IPS-NIHi7 (cell line): ENCODE measurements around the gene IL1RL1.
A peak's percentile ranks its signal among the peaks of the same experiment; 100 is the strongest.
"Not testable (repeated sequence)": the region's sequence is repeated elsewhere in the genome, so short reads cannot be mapped to it uniquely, and the experiment has no call there.

Source experiments
- DNase-seq: peaks from one replicate; pipeline ENCODE4 v3.0.0; 2012; ENCODE audit warnings: mixed read lengths; ENCODE audit errors: extremely low spot score

IL1RL1 gene

DNA sequence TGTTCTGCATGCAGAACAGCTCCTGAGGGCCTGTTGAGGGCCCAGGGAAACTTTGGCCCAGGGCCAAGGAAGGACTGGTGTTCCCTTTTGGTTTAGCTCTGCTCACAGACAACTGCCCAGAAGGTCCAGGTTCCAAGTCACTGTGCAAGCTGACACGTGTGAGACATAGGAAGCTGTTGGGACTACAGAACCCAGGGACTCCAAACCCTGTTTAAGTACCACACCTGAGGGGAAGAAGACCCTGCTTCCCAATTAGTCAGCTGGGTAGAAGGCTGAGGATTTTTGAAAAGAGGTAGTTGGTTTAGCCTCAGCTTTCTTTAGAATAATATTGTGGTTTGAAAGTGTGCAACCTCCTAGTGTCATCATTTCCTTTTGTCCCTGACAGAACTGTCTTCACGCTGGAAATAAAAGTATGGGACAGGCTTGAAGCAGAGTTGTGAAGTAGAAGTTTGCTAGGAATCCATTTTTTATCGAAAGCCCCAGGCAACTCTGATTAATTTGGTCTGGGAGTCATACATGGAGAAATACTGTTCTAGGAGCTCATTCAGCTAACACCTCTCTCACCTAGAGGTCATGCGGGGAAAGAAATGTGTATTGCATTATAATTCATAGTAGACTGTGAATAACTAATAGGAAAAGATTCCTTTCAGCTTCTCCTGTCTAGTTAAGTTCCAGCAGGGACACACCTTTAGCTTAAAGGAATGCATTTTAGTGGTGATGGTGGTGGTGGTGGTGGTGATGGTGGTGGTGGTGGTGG lies 19.9 kb upstream of the IL1RL1 start:
- no peak for DNase-seq

DNA sequence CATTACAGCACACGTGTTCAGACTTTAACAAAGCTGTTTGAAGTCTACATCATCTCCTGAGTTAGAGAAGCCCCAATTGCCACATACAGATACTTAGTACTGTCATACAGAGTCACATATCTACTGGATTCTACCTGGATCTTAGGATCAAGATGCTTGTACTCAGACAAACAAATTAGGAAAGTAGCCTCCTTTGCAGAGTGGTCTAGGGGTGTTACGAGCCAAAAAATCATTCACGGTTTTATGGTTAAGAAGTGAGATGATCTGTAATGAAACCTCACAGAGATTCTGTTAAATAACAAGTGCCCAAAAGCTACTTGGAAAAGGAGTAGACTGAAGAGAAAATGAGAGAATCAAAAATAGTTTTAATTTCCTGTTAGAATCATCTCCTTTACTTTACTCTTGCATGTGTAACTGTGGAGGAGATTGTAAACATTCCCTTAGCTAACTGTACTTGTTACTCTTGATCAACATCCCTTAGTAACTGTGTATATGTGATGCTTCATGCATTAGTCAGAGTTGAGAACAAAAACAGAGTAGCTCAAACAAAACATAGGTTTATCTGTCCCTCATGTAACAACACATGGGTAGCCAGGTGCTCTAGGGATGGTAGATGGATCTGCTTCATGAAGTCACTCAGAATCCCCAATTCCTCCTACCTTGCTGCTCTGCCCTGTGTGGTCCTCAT lies 16.4 kb upstream of the IL1RL1 start:
- DNase-seq: no peak

DNA sequence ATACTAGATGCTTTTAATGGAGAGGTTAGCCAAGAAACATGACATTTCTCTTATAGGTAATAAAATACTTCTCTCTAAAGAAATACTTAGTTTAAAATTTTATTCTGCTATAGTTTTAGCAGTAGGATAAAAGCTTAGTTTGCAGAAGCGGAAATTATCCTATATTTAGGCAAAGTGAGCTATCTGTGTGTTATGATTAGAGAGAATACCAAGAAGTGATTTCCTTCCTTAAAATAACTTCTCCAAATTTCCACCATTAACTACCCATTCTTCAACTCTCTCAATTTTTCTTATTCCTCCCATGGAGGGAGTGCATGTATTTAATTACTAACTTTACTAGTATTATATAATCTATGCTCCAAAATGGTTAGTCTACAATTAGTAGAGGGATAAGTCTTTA lies 15.8 kb upstream of the IL1RL1 start:
- DNase-seq: no peak

DNA sequence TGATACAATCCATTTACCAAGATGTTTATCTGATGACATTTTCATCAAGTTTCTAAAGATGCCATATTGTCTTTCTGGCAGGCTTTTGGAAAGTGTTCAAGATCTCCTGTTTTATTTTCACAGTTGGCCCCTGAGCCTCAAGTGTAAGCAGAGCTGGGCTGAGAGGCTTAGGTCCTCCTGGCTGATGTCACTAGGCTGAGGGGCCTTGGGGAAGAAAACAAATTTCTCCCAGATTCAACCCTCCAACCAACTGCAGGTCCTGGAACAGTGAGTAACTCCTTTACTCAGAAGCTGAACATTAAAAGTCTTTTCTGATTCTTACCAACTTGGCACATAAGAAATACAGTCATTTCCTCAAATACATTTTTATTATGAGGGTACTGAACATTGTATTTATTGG lies 14.9 kb upstream of the IL1RL1 start:
- no peak for DNase-seq

DNA sequence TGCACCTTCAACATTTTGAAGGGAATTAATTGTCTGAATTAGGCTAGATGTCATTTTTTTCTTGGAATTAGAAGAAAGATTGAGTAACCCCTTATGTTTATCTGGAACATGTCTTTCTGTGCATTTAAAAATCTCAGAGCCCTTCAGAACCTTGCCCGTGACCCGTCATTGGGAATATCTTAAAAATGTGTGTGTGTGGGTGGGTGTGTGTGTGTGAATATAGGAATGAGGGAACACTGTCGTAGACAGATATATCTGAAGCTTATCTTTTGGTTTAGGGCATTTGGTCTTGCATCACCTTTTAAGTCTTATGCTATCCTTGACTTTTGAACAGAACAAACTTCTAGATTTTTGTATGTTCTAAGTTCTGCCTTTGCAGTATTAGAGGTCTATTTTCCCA lies 13.5 kb upstream of the IL1RL1 start:
- DNase-seq: no peak

DNA sequence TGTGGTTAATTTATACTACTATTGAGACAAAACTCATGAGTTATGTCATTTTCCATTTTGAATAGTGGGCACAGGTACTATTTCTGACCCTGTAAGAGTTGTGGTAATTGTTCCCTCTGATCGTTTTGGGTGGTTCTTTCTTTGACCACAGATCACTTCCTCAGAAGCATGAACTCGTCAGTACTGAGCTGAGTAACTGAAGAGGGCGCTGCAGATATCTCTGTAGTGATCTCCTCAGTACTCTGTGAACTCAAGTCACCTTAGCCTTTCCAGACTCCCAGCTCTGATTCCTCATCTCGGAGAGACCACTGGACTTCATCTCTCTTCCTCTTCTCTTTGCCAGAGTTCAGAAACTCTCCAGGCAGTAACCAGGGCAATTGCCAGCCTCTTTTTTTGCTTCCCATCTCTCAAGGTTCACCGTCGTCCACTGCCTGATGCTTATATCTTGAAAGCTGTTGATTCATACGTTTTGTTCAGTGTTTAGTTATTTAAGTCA lies 9.4 kb upstream of the IL1RL1 start:
- DNase-seq: peak; percentile 67

DNA sequence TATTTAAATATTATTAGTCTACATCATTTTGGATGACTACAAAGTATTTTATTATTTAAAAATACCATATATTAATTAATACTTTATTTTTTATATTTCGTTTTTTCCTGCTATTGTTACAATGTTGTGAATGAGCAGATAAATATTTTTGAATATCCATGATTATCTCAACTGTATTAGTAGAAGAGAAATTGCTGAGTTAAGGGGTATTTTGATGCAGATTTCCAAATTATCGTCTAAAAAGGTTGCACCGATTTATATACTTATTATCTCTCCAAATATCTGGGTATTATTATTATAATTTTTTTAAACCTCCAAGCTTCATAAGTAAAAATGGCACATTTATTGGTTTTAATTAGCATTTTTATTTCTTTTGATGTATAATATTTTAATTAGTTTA lies 8.9 kb upstream of the IL1RL1 start:
- DNase-seq: no peak

DNA sequence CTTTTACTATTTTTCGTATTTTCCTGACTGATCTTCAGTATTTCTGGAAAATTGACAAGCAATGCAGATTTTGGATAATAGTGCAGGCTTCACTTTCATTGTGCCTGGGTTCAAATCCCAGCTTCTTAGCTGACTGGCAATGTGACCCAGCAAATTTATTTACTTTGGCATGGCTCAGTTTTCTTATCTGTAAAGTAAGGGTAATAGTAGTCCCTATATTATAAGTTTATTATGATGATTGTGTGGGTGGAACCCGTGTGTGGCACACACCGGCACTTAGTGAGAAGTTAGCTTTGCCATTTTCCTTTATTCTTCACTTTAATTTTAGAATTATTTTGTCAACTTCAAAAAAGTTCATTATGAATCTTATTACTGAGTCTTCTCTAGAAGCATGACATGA lies 7.8 kb upstream of the IL1RL1 start:
- no peak for DNase-seq

DNA sequence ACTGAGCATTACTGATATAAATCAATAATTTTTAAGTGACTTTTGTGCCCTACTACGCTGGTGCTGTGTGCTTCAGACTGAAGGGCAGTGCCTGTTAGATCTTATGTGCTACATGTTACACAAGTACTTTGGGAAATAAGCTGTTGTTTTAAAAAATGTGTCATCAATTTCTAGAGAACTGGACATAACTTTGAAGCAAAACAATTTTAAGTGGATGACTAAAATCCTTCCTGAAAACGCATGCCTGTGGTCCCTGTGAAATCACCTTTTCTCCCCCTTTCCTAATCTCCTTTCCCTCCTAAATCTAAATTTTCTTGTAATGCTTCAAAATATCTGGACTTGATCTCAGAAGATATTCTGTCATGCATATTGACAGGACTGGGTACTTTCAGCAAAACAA lies 7.1 kb upstream of the IL1RL1 start:
- no peak for DNase-seq

DNA sequence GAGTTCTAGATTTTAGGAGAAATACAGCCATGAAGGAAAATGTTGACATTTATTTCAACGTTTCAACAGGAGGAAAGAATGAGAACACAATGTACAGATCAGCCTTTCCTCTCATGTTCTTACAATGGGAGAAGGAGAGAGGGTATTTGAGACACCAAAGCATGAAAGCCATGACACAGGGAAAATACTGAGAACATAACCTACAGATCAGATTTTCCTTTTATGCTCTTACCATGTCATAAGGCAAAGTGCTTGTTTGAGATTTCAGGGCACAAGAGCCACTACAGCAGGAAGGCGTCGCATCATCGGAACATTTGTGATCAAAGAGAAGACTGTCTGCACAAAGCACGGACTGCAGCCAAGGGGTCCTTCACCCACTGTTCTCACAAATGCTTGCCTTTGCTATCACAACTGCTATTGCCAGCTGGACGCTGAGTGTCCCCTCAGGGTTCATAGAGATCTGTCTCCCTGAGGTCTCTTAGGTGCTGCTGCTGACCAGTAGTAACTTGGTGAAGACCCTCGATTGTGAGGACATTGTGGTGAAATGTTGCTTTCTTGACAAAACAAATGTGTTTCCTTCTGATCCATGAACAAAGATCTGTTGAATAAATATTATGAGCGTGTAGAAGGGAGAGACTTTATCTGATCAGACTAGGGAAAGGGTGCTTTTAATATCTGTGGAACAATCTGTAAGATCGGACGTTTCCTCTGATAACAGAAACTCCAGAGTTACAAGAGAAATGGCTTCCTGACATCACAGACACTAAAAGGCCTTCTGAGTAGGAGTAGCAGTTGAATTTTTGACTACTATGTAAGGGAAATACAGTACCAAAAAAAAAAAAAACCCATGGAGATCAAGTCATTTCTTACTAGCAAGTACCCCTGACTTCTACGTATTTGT lies 6.4 kb upstream of the IL1RL1 start:
- no peak for DNase-seq

DNA sequence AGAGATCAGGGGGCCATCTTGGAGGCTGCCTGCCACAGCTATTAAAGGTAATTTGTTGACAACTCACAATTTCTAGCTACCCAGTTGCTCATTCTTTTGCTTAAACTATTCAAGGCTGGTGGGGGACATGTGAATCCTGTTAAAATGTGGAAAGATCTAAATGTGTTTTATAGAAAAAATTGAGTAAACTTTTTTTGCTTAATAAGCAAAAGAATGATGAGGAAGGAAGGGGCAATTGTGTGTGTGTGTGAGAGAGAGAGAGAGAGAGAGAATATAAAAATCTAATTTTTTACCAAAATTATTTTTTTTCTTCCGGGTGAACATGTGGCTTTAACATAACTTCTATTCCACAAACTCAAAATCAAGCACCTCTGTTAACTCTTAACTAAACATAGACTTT lies 5.2 kb upstream of the IL1RL1 start:
- DNase-seq: no peak

DNA sequence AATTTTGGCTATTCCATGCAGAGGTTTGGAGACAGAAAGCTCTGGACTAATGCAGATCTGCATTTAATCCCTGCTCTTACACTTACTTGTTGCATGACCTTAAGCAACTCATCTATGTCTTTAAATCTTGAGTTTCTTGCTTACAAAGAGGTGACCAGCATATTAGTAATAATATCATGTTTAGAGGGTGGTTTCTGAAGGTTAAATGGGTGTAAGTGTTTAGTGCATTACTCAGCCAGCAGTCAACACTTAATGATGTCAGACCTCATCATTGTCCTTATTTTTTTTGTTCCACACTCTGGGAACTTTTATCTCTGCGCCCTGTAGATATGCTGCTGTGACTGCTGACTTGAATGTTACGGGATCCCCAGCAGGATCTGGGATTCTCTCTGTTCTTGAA lies 1.7 kb downstream of the IL1RL1 start:
- DNase-seq: no peak

DNA sequence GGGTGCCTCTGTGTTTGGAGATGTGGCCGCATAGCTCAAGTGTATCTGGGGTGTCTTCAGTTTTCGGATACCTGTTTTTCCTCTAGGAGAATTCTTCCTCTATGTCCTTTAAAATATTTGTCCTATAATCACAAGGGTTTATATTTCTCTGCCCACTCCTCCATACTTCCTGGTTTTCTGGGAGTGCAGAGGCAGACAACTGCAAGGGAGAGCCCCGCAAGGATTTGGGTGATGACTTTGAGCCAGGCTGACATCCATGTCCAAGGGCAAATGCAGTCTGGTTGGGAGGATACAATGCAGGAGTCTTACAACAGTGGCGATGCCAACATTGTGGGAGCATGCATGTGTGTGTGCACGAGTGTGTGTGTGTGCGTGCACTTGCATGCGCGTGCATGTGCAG lies 2.1 kb downstream of the IL1RL1 start:
- DNase-seq: no peak

DNA sequence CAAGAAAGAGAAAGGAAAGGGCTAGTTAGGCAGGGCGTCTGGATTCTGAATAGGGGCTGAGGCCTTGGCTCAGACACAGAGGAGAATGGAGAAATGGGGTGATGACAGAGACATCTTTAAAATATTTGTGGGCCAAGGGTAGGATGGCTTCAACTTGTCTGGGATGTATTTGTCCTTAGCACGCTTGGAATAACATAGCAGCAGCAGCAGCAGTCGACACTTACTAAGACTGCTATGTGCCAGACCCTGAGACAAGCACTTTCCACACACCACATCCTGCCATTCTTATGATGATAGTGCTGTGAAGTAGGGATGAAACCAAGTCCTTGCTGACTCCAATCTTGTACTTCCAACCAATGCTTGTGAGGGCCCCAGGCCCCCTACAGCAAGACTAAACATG lies 2.6 kb downstream of the IL1RL1 start:
- no peak for DNase-seq

DNA sequence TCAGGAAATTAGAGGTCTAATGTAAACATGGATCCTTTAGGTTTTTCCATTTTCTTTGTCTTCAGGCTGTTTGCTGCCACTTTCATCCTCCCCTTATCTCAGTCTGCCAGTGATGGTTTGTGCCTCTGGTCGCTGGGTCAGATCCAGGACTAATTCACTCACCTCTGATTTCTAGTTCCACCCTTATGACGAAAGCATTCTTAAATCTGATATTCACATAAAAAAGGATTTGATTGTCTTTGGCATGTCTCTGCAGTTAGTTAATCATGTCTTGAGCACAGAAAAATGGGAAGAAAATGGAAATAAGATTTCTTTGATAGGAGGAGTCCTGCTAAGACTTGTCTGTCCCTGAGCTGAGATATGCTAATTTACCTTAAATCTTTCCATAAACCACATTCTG lies 4.6 kb downstream of the IL1RL1 start:
- no peak for DNase-seq

DNA sequence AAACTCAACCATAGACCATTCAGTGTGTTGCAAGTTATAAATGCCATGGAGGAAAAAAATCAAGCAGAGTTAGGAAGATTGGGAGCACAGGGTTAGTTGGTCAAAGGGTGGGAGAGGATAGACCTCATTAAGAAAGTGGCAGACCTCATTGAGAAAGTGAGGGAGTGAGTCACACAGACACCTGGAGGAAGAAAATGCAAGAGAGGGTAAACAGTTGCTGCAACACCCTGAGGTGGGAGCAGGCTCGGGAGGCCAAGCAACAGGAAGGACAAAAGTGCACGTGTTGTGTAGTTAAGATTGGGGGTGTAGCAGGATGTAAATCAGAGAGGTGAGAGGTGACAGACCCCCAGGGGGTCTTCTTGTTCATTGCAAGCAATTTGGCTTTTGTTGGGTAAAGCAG lies 6.4 kb downstream of the IL1RL1 start:
- DNase-seq: no peak

DNA sequence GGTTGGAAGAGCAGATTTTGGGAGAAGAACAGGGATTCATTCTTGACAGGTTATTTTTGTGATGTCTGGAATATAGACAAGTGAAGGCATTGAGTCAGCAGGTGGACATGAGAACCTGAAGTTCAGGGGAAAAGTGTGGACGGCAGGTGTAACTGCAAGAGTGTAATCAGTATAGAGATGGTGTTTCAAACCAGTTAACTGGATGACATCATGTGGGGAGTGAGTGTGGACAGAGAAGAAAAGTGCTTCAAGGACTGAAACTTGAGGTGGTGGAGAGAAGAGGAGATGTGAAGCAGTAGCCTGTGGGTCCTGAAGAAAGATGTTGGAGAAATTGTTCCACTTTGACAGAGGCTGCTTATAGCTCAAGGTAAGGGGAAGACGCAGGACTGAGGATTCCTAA lies 7.1 kb downstream of the IL1RL1 start:
- DNase-seq: no peak

DNA sequence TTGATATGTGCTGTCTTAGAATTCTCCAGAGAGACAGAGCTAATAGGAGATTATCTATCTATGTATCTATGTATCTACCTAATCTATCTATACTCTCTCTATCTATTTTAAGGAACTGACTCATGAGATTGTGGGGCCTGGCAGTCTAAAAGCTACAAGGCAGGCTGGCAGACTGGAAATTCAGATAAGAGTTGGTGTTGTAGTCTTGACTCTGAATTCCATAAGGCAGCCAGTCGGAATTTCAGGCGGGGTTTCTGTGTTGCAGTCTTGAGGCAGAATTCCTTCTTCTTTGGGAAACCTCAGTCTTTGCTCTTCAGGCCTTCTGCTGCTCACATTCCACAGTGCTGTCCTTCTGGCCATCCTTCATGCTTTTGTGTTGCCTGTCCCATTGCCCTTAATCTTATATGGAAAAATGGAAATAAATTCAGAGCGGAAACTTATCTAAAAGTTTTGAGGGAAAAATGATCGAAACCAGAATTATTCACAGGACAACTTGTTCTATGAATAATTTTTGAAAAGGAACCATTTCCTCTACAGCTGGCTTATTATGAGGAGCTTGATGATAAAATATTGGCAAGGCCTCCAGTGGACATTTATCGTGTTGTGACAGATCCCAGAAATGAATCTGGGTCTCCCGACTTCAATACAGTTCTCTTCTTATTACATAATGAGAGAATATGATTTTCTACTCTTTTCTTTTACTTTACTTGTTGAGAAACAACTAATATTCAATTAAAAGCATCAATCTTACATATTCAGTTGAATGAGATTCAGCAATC lies 10.8 kb downstream of the IL1RL1 start:
- no peak for DNase-seq

DNA sequence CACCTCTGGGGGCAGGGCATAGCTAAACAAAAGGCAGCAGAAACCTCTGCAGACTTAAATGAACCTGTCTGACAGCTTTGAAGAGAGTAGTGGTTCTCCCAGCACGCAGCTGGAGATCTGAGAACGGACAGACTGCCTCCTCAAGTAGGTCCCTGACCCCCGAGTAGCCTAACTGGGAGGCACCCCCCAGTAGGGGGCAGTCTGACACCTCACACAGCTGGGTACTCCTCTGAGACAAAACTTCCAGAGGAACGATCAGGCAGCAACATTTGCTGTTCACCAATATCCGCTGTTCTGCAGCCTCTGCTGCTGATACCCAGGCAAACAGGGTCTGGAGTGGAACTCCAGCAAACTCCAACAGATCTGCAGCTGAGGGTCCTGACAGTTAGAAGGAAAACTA lies 13.6 kb downstream of the IL1RL1 start:
- DNase-seq: not testable (repeated sequence)

DNA sequence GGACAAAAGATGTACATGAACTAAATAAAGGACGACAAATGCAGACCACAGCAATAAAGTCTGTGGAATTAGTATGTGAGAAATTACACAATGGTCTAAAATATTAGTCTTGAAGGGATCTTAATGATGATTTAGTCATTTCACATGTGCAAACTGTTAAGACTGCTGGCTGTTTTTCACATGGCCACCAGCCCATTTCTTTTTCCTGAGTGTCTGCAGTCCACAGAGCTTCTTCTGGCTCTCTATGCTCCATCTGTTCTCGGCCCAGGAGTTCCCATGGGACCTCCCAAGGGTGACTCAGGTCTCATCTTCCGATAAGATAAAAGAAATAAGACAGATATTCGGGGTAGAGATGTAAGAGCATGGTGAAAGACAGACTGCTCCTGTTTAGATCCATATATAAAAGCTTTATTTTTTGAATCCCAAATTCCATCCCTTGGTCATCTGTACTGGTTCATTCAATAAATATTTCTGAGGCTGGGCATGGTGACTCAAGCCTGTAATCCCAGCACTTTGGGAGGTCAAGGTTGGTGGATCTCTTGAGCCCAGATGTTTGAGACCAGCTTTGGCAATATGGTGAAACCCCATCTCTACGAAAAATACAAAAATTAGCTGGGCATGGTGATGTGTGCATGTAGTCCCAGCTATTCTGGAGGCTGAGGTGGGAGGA lies 20.1 kb downstream of the IL1RL1 start:
- no peak for DNase-seq

DNA sequence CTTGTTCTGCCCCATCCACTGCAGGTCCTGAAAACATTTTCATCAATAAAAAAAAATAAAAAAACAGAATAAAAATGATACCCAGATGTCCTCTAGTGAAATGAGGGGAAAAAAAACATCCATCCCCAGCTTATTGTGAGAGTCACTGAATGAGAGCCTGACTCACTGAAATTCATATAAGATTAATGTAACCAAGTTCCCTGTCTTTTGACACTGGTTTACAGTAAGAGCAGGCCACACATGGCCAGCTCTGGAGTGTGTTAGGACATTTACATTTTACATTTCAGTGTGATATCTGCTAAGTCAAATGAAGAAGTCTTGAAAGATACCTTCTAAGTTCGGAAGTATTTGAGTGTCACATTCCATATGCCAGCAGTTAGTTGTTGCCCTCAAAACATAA lies 23.1 kb downstream of the IL1RL1 start:
- no peak for DNase-seq
